ENCODE measurements around the gene C14orf132. TPM values are rescaled to one million over a fixed set of nuclear protein-coding genes. Genes with fewer than 3 reads are reported as not detected.

The C14orf132 gene
- total and polyA plus RNA-seq, 10 of the 15 experiments (the other 5 are each of a cell fraction or from before 2014, with no cell fraction given), result under 0.01 to 1.2 (median 0.03) TPM; not detected in 2

DNA sequence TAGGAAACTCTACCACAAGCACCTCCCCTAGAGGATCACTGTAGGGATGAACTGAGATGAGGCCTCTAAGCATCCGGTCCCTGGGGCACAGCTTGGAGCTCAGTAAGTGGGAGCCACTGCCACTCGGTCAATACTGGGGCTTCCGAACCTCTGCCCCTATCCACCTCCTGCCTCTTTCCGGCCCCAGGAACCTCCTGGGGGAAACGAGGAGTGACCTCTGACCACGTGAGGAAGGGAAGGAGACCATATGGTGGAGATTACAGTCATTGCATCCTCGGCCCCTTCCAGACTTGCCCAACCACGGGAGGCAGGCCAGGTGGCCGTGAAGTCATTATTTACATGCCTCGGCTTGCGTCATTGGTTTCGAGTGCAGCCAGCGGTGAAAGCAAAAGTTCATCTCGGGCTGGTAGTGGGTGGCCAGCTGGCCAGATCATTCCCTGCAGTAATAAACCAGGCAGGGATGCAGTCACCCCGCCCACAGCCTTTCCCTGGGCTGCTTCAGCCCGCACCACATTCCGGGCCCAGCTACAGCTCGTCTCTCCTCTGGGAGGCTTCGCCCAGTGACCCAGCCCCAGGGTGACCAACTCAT lies 65.4 kb downstream of the C14orf132 start:
- Histone ChIP-seq H3K4me2 (ENCODE audit: control insufficient read depth, insufficient read depth) (no peak overlapping the region), H4K20me1 (ENCODE audit: control insufficient read depth, insufficient read depth) (no peaks in the 10 kb centered on the region), H3K4me1 (ENCODE audit: control insufficient read depth, insufficient read depth, low read length) (no peaks in the 10 kb centered on the region), H3K36me3 (ENCODE audit: control insufficient read depth in 2 of 2, insufficient read depth in 2 of 2, low read length in 1 of 2) (no peaks in the 10 kb centered on the region), H3K9ac (ENCODE audit: control insufficient read depth, insufficient read depth, low read length) (no peak overlapping the region), H2AFZ (ENCODE audit: control insufficient read depth, low read depth, low read length) (no peak overlapping the region), H3K9me3 (replicated peaks; ENCODE audit: control insufficient read depth, insufficient read depth, low read length) (no peaks in the 10 kb centered on the region), H3K27ac (ENCODE audit: control insufficient read depth, insufficient read depth) (no peak overlapping the region), H3K4me3 (no peak overlapping the region), H3K79me2 (ENCODE audit: control insufficient read depth, insufficient read depth, low read length) (no peaks in the 10 kb centered on the region), H3K27me3 (replicated peaks in 1 of 2; ENCODE audit: control insufficient read depth in 2 of 2, insufficient read depth in 2 of 2, low read length in 1 of 2) (no peaks in the 10 kb centered on the region)
- 44% methylated on average over 17 of the region's 19 CpGs for WGBS (ENCODE audit: insufficient coverage, insufficient replicate concordance, low lambda C conversion rate, missing lambda C conversion rate)
- RAD21 ChIA-PET (ENCODE audit: unreplicated experiment), result no interaction called here
- TF ChIP-seq DPF2 (IDR thresholded peaks at IDR 0.05), result 0 out of 2 replicates have a peak, but pooled peaks have one; percentile 43
- TF ChIP-seq, protein P1, sequence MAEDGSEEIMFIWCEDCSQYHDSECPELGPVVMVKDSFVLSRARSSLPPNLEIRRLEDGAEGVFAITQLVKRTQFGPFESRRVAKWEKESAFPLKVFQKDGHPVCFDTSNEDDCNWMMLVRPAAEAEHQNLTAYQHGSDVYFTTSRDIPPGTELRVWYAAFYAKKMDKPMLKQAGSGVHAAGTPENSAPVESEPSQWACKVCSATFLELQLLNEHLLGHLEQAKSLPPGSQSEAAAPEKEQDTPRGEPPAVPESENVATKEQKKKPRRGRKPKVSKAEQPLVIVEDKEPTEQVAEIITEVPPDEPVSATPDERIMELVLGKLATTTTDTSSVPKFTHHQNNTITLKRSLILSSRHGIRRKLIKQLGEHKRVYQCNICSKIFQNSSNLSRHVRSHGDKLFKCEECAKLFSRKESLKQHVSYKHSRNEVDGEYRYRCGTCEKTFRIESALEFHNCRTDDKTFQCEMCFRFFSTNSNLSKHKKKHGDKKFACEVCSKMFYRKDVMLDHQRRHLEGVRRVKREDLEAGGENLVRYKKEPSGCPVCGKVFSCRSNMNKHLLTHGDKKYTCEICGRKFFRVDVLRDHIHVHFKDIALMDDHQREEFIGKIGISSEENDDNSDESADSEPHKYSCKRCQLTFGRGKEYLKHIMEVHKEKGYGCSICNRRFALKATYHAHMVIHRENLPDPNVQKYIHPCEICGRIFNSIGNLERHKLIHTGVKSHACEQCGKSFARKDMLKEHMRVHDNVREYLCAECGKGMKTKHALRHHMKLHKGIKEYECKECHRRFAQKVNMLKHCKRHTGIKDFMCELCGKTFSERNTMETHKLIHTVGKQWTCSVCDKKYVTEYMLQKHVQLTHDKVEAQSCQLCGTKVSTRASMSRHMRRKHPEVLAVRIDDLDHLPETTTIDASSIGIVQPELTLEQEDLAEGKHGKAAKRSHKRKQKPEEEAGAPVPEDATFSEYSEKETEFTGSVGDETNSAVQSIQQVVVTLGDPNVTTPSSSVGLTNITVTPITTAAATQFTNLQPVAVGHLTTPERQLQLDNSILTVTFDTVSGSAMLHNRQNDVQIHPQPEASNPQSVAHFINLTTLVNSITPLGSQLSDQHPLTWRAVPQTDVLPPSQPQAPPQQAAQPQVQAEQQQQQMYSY (CRISPR knock-in tag; IDR thresholded peaks at IDR 0.05), result no peak
- peak; percentile 74 for TF ChIP-seq TCF12 (IDR thresholded peaks at IDR 0.05; ENCODE audit: low read depth, low read length)
- 0 out of 2 replicates have a peak, but pooled peaks have one; percentile 27 for TF ChIP-seq BCL11A (IDR thresholded peaks at IDR 0.05; ENCODE audit: low read depth, low read length)
- TF ChIP-seq ESRRA (IDR thresholded peaks at IDR 0.05; ENCODE audit: low read length), result no peak
- TF ChIP-seq EED (IDR thresholded peaks at IDR 0.05; ENCODE audit: low read depth), result 0 out of 2 replicates have a peak, but pooled peaks have one; percentile 32
- TF ChIP-seq ATF7 (IDR thresholded peaks at IDR 0.05; ENCODE audit: low read depth), result 0 out of 2 replicates have a peak, but pooled peaks have one; percentile 50
- peak in 1 of 2 experiments; percentile 30; a peak in 2 of 4 replicates for TF ChIP-seq BHLHE40 (IDR thresholded peaks at IDR 0.05; ENCODE audit: borderline replicate concordance in 1 of 2, low read depth in 2 of 2, low read length in 1 of 2)
- peak; percentile 39; the same call in 1 of the 2 replicates for TF ChIP-seq NR2F1 (conservative IDR thresholded peaks at IDR 0.05)
- TF ChIP-seq IKZF1 (conservative IDR thresholded peaks at IDR 0.05), result peak; percentile 78
- TF ChIP-seq KAT2A (conservative IDR thresholded peaks at IDR 0.05; ENCODE audit: control insufficient read depth, low read depth, low read length), result no peak
- CTCF ChIA-PET, result interaction anchor here (0.6 to 5.7 kb wide), 3 partner anchors 49 to 170 kb away, joined by 3 to 71 read pairs (median 3); no protein-coding TSS in a partner anchor
- SMC1A ChIA-PET (ENCODE audit: uncharacterized antibody, unreplicated experiment), result no interaction called here
- no peak for DNase-seq (ENCODE audit: low read depth, low spot score)
- intact Hi-C loops (cut with micrococcal nuclease; ENCODE audit: unreplicated experiment) (no loop called here), in situ Hi-C loops (cut with MboI) (no loop called here)
- no peak for FAIRE-seq
- POLR2A ChIA-PET, result no interaction called here
- no TSS peak for BruUV-seq (replicated peaks)
- ATAC-seq, result peak; percentile 81
